Body of pancreas (tissue), 4 donors: ENCODE measurements around the gene FGF1. TPM values are rescaled to one million over a fixed set of nuclear protein-coding genes. Genes with fewer than 3 reads are reported as not detected.

Source experiments
- ATAC-seq: fragments of 150-250 bp; one replicate; pipeline ENCODE4 v1.9.1; 2016
- DNase-seq, 4 donors: peaks; one replicate each; pipeline ENCODE4 v3.0.0-alpha.2; 2019
- H3K27ac ChIP-seq, 4 donors: fragments of 200-600 bp; sonication (generic); 1 replicate in 3 of 4; 2 replicates in 1 of 4; pipeline versions ENCODE4 v1.5.1 to v1.6.1; 2016 to 2019; ENCODE audit warnings: mild to moderate bottlenecking in 1 of 4, mixed read lengths in 1 of 4, moderate library complexity in 1 of 4
- H3K27me3 ChIP-seq, 2 donors: fragments of 200-600 bp; sonication (generic); one replicate each; pipeline ENCODE4 v1.6.0; 2016; ENCODE audit warnings: mild to moderate bottlenecking in 1 of 2
- H3K36me3 ChIP-seq, 2 donors: fragments of 200-600 bp; sonication (generic); replicated peaks in 1 of 2; 2 replicates each; pipeline ENCODE4 v1.5.1; 2016; ENCODE audit warnings: low read depth in 2 of 2; ENCODE audit not compliant: insufficient read depth in 1 of 2
- H3K4me1 ChIP-seq: fragments of 200-600 bp; sonication (generic); one replicate; pipeline ENCODE4 v1.6.0; 2016
- H3K4me3 ChIP-seq, 2 donors: fragments of 200-600 bp; sonication (generic); 1 replicate in 1 of 2; 2 replicates in 1 of 2; pipeline ENCODE4 v1.5.1; 2016 to 2019
- H3K9me3 ChIP-seq, 3 donors: fragments of 200-600 bp; sonication (generic); 1 replicate in 2 of 3; 2 replicates in 1 of 3; pipeline ENCODE4 v1.5.1; 2016
- CTCF ChIP-seq, 7 experiments: fragments of 450-650 bp in 4 of 7; fragments of 200-600 bp in 3 of 7; sonication (generic) in 3 of 7; IDR thresholded peaks; one replicate each; pipeline ENCODE4 v1.5.1; 2016 to 2019; ENCODE audit warnings: antibody characterized with exemption in 7 of 7
- POLR2A ChIP-seq, 3 donors: fragments of 450-650 bp; IDR thresholded peaks; one replicate each; pipeline ENCODE4 v1.6.1; 2016; ENCODE audit warnings: antibody characterized with exemption in 3 of 3, mild to moderate bottlenecking in 2 of 3
- WGBS, 2 donors: methylation state at CpG; one replicate each; pipeline ENCODE4 v1.1.5; 2017; 5-methylcytosine and 5-hydroxymethylcytosine counted together
- intact Hi-C: fragments of 100-400 bp; cut with DNase I; formaldehyde crosslinking; loops from one replicate; pipeline ENCODE4 v1.15.1; 2023
- total RNA-seq, 2 donors: library from RNA; depleted of rRNA; stranded (reverse); fragments of >200 nt; gene quantifications; one replicate each; pipeline ENCODE4 v1.1.0, GENCODE V29; 2016

Gene FGF1
- total RNA-seq, 2 donors from 2014 or later = 0.78 TPM; not detected in 1

- Histone ChIP-seq H3K4me1 (no peaks in the 10 kb centered on the region), H3K4me3 (no peak overlapping the region), H3K36me3 (no peaks in the 10 kb centered on the region), H3K9me3 (no peaks in the 10 kb centered on the region), H3K27me3 (no peaks in the 10 kb centered on the region), H3K27ac (no peak overlapping the region)
- 93 to 97% methylated on average over 4 of the region's 4 CpGs for WGBS, 2 donors
- DNase-seq (no peak), ATAC-seq (no peak)
- intact Hi-C loops = no loop called here
- TF ChIP-seq CTCF (IDR thresholded peaks at IDR 0.05) = no peak
- no peak for TF ChIP-seq POLR2A (IDR thresholded peaks at IDR 0.05)
Observed at GRCh38 chr5:142585451-142585850, 100.4 kb downstream of the FGF1 start.

GRCh38 chr5:142584891-142585290 is 101.0 kb downstream of the FGF1 start:
- DNase-seq = no peak
- Histone ChIP-seq H3K4me3 (no peak overlapping the region), H3K27ac (no peak overlapping the region), H3K9me3 (no peaks in the 10 kb centered on the region), H3K4me1 (no peaks in the 10 kb centered on the region), H3K36me3 (no peaks in the 10 kb centered on the region), H3K27me3 (no peaks in the 10 kb centered on the region)
- 42 to 50% methylated on average over 1 of the region's 1 CpG for WGBS, 2 donors
- no peak for TF ChIP-seq POLR2A (IDR thresholded peaks at IDR 0.05)
- TF ChIP-seq CTCF (IDR thresholded peaks at IDR 0.05) = no peak
- no peak for ATAC-seq
- intact Hi-C loops = no loop called here

GRCh38 chr5:142578161-142578830 is 107.6 kb downstream of the FGF1 start:
- intact Hi-C loops = no loop called here
- WGBS, 2 donors = 70 to 75% methylated on average over 3 of the region's 3 CpGs
- no peaks in the 10 kb centered on the region for H3K27me3 ChIP-seq
- H3K36me3 ChIP-seq = no peaks in the 10 kb centered on the region
- no peak for TF ChIP-seq CTCF (IDR thresholded peaks at IDR 0.05)
- TF ChIP-seq POLR2A (IDR thresholded peaks at IDR 0.05) = no peak
- DNase-seq (no peak), ATAC-seq (no peak)
- no peaks in the 10 kb centered on the region for H3K4me1 ChIP-seq
- no peak overlapping the region for H3K27ac ChIP-seq
- no peak overlapping the region for H3K4me3 ChIP-seq
- no peaks in the 10 kb centered on the region for H3K9me3 ChIP-seq

- WGBS, 2 donors = 11 to 34% methylated on average over 1 of the region's 1 CpG
- ATAC-seq (no peak), DNase-seq (no peak)
- Histone ChIP-seq H3K36me3 (no peaks in the 10 kb centered on the region), H3K27ac (no peak overlapping the region), H3K27me3 (no peaks in the 10 kb centered on the region), H3K4me3 (no peak overlapping the region), H3K9me3 (no peaks in the 10 kb centered on the region), H3K4me1 (no peaks in the 10 kb centered on the region)
- intact Hi-C loops = no loop called here
- TF ChIP-seq CTCF (IDR thresholded peaks at IDR 0.05) = no peak
- no peak for TF ChIP-seq POLR2A (IDR thresholded peaks at IDR 0.05)
Observed at GRCh38 chr5:142576804-142577203, 109.1 kb downstream of the FGF1 start.

GRCh38 chr5:142576303-142576702 is 109.6 kb downstream of the FGF1 start:
- Histone ChIP-seq H3K36me3 (no peaks in the 10 kb centered on the region), H3K4me1 (no peaks in the 10 kb centered on the region), H3K27me3 (no peaks in the 10 kb centered on the region), H3K9me3 (no peaks in the 10 kb centered on the region), H3K4me3 (no peak overlapping the region), H3K27ac (no peak overlapping the region)
- intact Hi-C loops = no loop called here
- TF ChIP-seq POLR2A (IDR thresholded peaks at IDR 0.05) (no peak), CTCF (IDR thresholded peaks at IDR 0.05) (no peak)
- DNase-seq (no peak), ATAC-seq (no peak)
- 36 to 48% methylated on average over 1 of the region's 1 CpG for WGBS, 2 donors
